AG04450 (cell line): Measurements from ENCODE around the gene TSC22D3. TPM values are rescaled to one million over a fixed set of nuclear protein-coding genes. Genes with fewer than 3 reads are reported as not detected.

Experiments
- CTCF ChIA-PET: fragments of 300-600, 350-600 bp; formaldehyde crosslinking; extraction: SDS; loops from one replicate; lab custom pipeline; 2022; ENCODE audit warnings: antibody characterized with exemption, inconsistent platforms; lab: Charles Lee
- POLR2A ChIA-PET: fragments of 350-600 bp; formaldehyde crosslinking; extraction: SDS; loops from one replicate; lab custom pipeline; 2021; ENCODE audit warnings: antibody characterized with exemption, inconsistent platforms; lab: Yijun Ruan, JAX
- DNase-seq: peaks from one replicate; pipeline ENCODE4 v3.0.0-alpha.2; 2011; ENCODE audit warnings: low read depth, low spot score
- H3K27ac ChIP-seq: one replicate; pipeline ENCODE4 v1.5.1; 2012; ENCODE audit warnings: low read depth, low read length, control low read depth
- H3K27me3 ChIP-seq: one replicate; pipeline ENCODE4 v1.6.0; 2012; ENCODE audit warnings: low read length; ENCODE audit not compliant: control insufficient read depth, insufficient read depth
- H3K4me3 ChIP-seq: 2 replicates; pipeline ENCODE4 v1.5.1; 2011; ENCODE audit warnings: mild to moderate bottlenecking, low read depth, low read length, control low read depth
- H3K9me3 ChIP-seq: 2 replicates; pipeline ENCODE4 v1.5.1; 2012; ENCODE audit warnings: low read length; ENCODE audit not compliant: control insufficient read depth, insufficient read depth
- CTCF ChIP-seq: IDR thresholded peaks from 2 replicates; pipeline ENCODE4 v1.5.1; 2011; ENCODE audit warnings: low read depth, low read length, control low read depth, inconsistent platforms
- polyA plus RNA-seq: library from polyadenylated mRNA; depleted of rRNA; stranded (reverse); fragments of >200 nt; gene quantifications from 2 replicates; pipeline ENCODE4 v1.2.3, GENCODE V29; 2011

TSC22D3 gene
- polyA plus RNA-seq, 1 experiment: 25.3 TPM

DNA sequence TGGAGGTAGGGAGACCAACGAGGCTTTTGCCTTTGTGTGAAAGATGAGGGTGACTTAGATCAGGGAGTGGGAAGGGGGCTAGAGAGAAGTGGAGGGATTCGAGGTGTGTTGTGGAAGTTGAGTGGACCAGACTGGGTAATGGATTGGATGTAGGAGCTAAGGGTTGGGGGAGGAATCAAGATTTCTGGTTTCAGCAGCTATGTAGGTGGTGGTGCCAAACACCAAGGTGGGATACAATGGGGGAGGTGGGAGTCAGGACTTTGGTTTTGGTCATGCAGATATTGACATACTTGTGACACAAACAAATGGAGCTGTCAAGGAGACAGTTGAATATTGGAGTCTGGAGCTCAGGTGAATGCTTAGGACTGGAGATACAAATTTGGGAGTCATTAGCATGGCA, 71.0 kb downstream of the TSC22D3 start:
- Histone ChIP-seq H3K4me3 (no peak overlapping the region), H3K27me3 (peaks cover 3% of the 10 kb centered on the region), H3K27ac (no peak overlapping the region), H3K9me3 (no peaks in the 10 kb centered on the region)
- TF ChIP-seq CTCF: no peak
- CTCF ChIA-PET: interaction anchor here (0.5 kb wide), 1 partner anchor 32 kb away, joined by 5 read pairs; no protein-coding TSS in a partner anchor
- no peak for DNase-seq
- POLR2A ChIA-PET: no interaction called here

DNA sequence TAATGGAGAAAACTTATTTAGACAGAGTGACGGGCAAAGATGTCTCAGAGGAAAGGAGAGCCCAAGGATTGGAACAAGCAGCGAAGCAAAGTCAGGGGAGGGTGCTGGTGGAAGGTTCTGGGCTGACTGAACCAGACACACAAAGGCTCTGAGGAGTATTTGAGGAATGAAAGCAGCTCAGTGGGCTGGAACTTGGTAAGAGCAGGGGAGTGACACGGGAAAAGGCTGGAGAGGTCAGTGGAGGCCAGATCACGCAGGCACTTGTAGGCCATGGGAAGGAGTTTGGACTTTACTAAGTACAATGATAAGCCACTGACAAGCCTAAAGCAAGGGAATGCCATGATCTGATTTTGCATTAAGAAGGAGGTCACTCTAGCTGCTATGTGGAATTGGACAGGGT, 71.4 kb downstream of the TSC22D3 start:
- no peak for TF ChIP-seq CTCF
- CTCF ChIA-PET: interaction anchor here (0.5 kb wide), 1 partner anchor 32 kb away, joined by 5 read pairs; no protein-coding TSS in a partner anchor

DNA sequence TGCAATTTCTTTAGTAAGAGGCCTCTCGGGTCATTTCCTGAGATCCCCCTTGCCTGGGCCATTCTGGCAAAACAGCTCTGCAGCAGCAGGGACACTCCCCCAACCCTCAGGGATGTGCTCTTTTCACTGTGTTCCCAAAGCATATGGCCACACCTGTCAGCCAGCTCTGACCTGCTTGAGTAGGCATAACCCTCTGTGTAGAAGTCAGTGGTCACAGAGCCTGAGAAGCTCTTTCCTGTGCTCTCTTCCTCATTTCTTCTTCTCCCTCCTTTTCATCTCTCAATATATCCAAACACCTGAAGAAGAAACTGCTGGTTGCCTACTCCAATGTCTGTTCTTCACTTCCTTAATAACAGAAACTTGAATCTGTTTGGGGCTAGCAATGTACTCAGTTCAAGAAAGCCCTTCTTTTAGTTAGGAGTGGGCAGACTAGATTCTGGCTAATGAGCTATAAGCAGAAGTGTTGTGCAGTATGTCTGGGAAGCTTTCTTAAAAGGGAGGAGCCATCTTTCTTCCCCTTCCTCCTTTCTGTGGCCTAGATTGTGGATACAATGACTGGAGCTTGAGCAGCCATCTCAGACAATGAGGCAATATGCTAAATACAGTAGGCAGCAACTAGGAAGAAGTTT, 74.0 kb downstream of the TSC22D3 start:
- ChIA-PET POLR2A (no interaction called here), CTCF (interaction anchor here (1.4 kb wide), 1 partner anchor 28 kb away, joined by 3 read pairs; no protein-coding TSS in a partner anchor)
- DNase-seq: no peak

More for the DNA sequence above, 71.4 kb downstream of the TSC22D3 start:
- Histone ChIP-seq H3K9me3 (no peaks in the 10 kb centered on the region), H3K4me3 (no peak overlapping the region), H3K27me3 (peaks cover 3% of the 10 kb centered on the region), H3K27ac (no peak overlapping the region)
- no peak for DNase-seq
- POLR2A ChIA-PET: no interaction called here

DNA sequence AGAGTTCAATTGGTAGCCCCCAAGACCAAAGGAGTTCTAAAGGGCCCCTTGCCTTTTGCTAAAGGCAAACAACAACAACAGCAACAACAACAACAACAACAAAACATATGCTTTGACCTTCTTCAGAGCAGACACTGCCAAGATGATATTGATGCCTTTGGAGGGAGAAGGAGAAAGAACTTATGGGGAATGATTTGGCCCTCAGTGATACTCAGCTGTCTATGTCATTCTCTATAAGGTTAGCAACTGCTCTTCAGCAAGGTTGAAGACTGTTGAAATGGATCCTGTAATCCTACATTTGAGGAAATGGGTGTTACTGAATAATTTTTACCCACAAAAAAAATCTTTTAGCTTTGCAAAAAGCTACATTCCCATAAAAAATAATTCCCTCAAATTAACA, 74.8 kb downstream of the TSC22D3 start:
- Histone ChIP-seq H3K27ac (no peak overlapping the region), H3K9me3 (no peaks in the 10 kb centered on the region), H3K4me3 (no peak overlapping the region), H3K27me3 (peaks cover 3% of the 10 kb centered on the region)
- no peak for TF ChIP-seq CTCF
- no peak for DNase-seq
- POLR2A ChIA-PET: no interaction called here
- CTCF ChIA-PET: interaction anchor here (1.0 to 1.4 kb wide), 2 partner anchors 27 to 41 kb away, joined by 3 to 4 read pairs; no protein-coding TSS in a partner anchor

More for the DNA sequence above, 74.0 kb downstream of the TSC22D3 start:
- H3K9me3 ChIP-seq: no peaks in the 10 kb centered on the region
- no peak overlapping the region for H3K27ac ChIP-seq
- H3K4me3 ChIP-seq: no peak overlapping the region
- peaks cover 3% of the 10 kb centered on the region for H3K27me3 ChIP-seq
- no peak for TF ChIP-seq CTCF

DNA sequence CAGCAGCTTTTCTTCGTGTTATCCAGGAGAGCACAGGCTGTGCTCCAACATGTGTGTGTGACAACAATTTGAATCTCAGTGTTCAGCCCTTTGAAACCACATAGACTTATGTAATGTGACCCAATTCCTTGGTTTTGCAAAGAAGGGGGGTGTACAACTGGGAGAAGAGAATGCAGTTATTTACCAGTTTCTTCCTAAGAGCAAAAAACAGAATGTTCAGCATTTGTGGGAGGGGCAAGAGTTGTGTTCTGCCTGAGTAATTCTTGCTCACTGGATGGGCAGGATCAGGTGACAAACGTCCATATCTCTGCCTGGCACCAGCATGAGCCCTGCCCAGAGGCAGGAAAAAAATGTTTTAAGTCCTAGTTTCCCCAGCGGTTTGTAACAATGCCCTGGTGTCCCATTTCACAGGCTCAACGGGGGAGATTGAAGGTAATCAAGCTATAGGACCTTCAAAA, 75.2 kb downstream of the TSC22D3 start:
- Histone ChIP-seq H3K27me3 (peaks cover 3% of the 10 kb centered on the region), H3K4me3 (no peak overlapping the region), H3K9me3 (no peaks in the 10 kb centered on the region), H3K27ac (no peak overlapping the region)
- DNase-seq: no peak
- no peak for TF ChIP-seq CTCF
- POLR2A ChIA-PET: no interaction called here
- CTCF ChIA-PET: interaction anchor here (1.0 to 1.4 kb wide), 2 partner anchors 27 to 41 kb away, joined by 3 to 4 read pairs; no protein-coding TSS in a partner anchor
